Hematopoietic multipotent progenitor cell treated with erythropoietin and hydrocortisone succinate and interleukin-3 and kit ligand, for 8 days (in vitro differentiated cells): ENCODE data around the gene WWOX.
"Not testable (repeated sequence)": the region's sequence is repeated elsewhere in the genome, so short reads cannot be mapped to it uniquely, and the experiment has no call there.

Experiments
- DNase-seq: peaks from one replicate; pipeline ENCODE4 v3.0.0-alpha.2; 2015

The WWOX gene

GRCh38 chr16:78506367-78507193 lies 407.1 kb downstream of the WWOX start:
- no peak for DNase-seq

DNA sequence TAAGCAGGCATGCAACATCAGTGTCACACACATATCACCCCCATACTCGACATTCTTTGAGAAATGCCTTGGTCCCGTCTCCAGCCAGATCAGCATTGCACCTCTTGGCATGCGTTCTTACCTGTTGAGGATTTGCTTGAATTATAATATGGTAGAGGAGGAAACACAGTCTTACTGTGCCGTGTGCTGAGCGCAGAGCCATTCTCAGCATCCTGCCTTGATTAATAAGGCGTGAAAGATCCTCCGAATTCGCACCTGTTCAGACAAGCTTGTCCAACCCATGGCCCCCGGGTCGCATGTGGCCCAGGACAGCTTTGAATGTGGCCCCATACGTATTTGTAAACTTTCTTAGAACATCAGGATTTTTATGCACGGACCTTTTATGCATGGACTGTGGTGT lies 408.1 kb downstream of the WWOX start:
- no peak for DNase-seq

- DNase-seq = no peak
Measured at GRCh38 chr16:78509965-78510364, 410.5 kb downstream of the WWOX start.

DNA sequence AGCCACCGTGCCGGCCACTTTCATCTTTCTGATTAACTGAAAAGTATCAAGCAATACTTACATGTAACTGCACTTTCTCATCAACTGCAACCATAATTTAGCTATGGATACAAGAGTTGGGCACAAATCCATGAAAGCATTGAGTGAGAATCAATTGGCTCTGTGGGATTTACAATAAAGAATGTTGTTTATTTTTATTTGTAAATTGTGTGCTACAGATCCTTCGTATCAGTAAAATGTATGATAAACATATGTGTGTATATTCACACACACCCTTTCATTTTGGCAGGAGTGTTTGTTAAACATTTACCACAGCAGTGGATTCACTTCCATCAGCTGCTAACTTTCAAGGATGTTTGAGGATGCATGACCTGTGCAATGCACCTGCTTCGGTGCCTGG lies 411.0 kb downstream of the WWOX start:
- no peak for DNase-seq

- DNase-seq = no peak
Measured at GRCh38 chr16:78513838-78514237, 414.4 kb downstream of the WWOX start.

GRCh38 chr16:78514888-78515287 lies 415.4 kb downstream of the WWOX start:
- DNase-seq = not testable (repeated sequence)

DNA sequence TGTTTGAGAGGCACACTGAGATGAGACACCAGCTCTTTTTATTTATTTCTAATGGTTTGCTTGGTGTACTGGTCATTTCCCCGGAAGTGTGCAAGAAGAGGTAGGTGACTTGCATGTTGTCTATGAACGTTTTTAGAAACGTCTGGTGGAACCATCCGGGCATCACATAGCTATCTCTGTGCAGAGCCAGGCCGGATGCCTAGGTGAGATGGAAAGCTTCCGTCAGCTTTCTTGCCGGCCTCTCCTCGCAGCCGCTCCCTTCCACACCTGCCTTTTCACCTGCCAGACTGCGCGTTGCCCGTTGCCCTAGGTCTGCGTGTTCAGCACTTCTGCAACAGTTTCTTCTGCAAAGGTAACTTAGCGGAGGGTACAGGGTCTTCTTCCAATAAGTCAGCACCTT lies 416.0 kb downstream of the WWOX start:
- DNase-seq = no peak

DNA sequence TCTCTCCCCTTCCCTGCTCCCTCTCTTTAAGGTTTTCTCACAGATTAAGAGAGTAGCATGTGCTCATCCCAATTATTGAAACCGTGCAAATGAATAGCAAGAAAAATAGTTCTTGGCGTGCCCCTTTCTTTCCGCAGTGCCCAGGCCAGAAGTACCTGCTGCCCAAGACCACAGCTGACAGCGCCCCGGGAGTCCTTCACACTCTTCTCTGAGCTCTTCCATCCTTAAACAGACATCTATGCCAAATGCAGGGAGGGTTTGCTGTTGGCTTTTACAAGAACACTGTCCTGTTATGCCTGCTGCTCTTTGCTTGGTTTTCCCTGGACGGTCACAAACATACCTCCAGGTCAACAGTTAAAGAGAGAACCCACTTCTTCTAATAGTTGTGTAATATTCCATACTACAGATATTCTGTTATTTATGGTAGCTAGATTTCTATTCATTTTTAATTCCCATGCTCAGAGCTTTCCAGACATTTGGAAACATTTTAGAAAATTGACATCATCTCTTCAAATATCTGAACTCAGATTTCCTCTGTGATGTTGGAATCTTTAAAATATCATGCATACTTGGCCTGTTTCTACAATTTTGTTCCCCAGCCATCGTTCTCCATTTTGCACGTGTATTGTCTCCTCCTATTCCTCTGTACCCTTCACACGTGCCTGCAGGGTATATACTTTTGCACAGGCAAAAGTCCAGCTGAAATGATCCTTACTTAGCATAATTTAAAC lies 416.7 kb downstream of the WWOX start:
- no peak for DNase-seq

DNA sequence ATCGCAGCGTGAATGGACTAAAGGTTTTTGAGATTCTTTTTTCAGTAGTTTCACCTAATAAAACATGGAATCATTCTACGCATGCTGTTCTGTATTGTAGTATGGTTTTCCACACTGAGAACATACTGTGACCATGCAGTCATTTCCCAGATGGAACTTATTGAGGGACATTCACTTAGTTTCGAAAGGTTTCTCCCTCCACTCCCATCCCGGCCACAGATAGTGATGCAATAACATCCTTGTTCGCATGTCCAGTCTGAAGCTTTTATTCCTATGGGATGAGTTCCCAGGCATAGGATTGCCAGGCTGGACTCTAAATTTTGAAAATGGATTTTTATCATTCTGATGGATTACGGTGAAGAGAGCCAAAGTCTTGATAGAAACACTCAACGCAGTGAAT lies 420.4 kb downstream of the WWOX start:
- no peak for DNase-seq

- DNase-seq = no peak
Measured at GRCh38 chr16:78520470-78520869, 421.0 kb downstream of the WWOX start.

GRCh38 chr16:78522327-78522726 lies 422.9 kb downstream of the WWOX start:
- DNase-seq = no peak

GRCh38 chr16:78523212-78523985 lies 423.9 kb downstream of the WWOX start:
- no peak for DNase-seq

- no peak for DNase-seq
Measured at GRCh38 chr16:78524066-78524595, 424.7 kb downstream of the WWOX start.

GRCh38 chr16:78528265-78528664 lies 428.8 kb downstream of the WWOX start:
- no peak for DNase-seq

GRCh38 chr16:78529881-78530280 lies 430.4 kb downstream of the WWOX start:
- no peak for DNase-seq

DNA sequence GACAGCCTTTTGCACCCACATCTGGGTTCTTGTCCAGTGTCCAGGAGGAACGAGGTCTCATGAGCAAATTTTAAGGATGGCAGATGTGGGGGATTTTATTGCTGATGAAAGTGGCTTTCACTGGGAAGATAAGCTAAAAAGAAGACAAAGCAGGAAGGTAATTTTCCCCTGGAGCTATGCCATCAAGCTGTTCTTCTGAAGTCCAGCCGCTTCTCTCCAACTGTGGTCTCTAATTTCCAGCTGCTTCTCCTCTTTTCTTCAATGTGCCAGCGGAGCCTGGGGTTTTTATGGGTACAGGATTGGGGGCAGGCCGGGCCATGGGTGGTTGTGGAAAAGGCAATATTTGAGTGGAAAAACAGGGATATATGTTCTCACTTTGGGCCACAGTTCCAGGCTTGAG lies 430.8 kb downstream of the WWOX start:
- no peak for DNase-seq

DNA sequence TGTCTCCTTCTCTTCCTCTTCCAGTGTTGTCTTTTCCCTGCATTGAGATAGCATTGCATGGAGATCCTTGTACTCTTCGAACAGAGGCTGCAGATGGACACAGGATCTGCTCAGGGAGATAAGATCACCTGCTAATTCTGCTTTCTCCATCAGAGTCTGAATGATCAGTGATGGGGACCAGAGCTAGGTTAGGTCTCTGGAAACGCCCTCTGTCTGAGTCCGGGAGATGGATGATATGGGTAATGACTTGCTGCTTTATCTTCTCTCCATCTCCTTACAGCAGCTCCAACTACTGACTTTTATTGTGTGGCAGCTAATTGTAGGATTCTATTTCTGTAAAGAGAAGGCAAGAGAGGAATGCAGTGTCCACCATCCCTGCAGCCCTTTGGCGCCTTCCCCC lies 435.6 kb downstream of the WWOX start:
- no peak for DNase-seq

DNA sequence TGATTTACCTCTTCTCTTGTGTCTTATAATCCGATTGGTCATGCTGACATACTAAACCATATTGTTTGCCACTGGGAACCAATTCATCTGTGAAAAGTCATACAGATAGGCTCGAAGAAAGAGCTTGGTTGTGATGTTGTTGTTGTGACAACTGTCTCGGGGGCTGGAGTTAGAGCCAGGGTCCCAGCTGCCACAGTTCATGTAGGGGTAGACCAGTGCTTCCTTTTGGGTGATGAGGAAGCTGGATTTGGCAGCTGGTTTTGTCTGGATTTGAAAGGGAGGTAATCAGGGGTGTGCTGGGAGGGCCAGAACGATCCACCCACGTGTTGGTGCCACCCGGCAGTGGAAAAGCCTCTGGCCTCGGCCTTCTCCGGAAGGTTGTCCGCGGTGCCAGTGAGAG lies 438.1 kb downstream of the WWOX start:
- DNase-seq = no peak

GRCh38 chr16:78538292-78538691 lies 438.8 kb downstream of the WWOX start:
- DNase-seq = no peak

GRCh38 chr16:78538919-78539318 lies 439.5 kb downstream of the WWOX start:
- DNase-seq = no peak

DNA sequence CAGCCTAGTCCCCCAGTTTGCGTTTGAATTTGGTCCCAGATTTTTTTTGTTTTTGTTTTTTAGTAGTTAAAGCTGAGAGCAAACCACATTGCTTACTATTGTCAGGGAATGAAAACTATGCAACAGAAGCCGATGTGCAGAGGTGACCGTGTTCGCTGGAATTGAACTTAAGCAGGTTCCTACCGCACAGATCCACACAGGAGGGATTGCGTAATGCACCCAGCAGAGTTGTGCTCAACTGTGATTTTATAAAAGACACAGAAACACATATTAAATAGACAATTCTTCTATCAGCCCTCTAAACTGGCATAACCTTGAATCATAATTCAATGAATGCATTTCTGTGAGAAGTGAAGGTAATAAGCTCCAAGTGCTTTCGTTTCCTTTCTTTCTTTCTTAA lies 443.0 kb downstream of the WWOX start:
- DNase-seq = no peak

GRCh38 chr16:78543023-78543422 lies 443.6 kb downstream of the WWOX start:
- DNase-seq = no peak

DNA sequence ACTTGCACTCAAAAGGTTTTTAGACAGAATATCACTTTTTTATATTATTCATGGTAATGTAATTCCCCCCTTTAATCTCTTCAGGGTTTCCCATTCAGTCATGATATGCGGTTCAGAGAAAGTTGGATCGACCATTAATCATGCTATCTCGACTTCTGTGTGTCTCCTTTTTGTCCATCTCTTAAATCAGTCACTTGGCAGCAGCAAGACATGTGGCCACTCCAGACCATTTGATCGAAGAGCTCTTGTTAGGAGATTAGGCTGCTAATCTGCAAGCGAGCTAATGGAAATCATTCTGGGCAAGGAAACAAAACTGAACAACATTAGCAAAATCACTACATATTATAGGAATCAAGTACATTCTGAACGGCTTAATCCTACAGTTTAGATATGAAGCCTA lies 449.9 kb downstream of the WWOX start:
- no peak for DNase-seq
